Natural killer cell treated with Interleukin-12 subunit alpha and Interleukin-12 subunit beta and Interleukin-15 and Interleukin-18, amount 100 ng/mL, for 72 hours (primary cell): ENCODE measurements around the gene ADGRA1. TPM values are rescaled to one million over a fixed set of nuclear protein-coding genes. Genes with fewer than 3 reads are reported as not detected.
"Not testable (repeated sequence)": the region's sequence is repeated elsewhere in the genome, so short reads cannot be mapped to it uniquely, and the experiment has no call there.

Source experiments
- ATAC-seq, 2 donors: fragments of 150-1000 bp; cut with Tn5 transposase in 1 of 2; sonication (Bioruptor Pico), chemical (Tn5 transposase) in 1 of 2; 2 replicates each; pipeline ENCODE4 v1.10.0; 2021
- DNase-seq: peaks from one replicate; pipeline ENCODE4 v3.0.0; 2022; ENCODE audit warnings: low spot score
- H3K27ac Mint-ChIP-seq, 2 donors: 1 replicate in 1 of 2; 2 replicates in 1 of 2; pipeline ENCODE4 v1.8.0; 2022; ENCODE audit warnings: mixed read lengths in 2 of 2, mild to moderate bottlenecking in 1 of 2, moderate library complexity in 1 of 2
- H3K27me3 Mint-ChIP-seq, 2 donors: 1 replicate in 1 of 2; 2 replicates in 1 of 2; pipeline ENCODE4 v1.8.0; 2022; ENCODE audit warnings: mixed read lengths in 2 of 2
- H3K36me3 Mint-ChIP-seq: one replicate; pipeline ENCODE4 v1.8.0; 2022; ENCODE audit warnings: mixed read lengths
- H3K4me1 Mint-ChIP-seq, 2 donors: 1 replicate in 1 of 2; 2 replicates in 1 of 2; pipeline ENCODE4 v1.8.0; 2022; ENCODE audit warnings: low read depth in 2 of 2, mixed read lengths in 2 of 2, mild to moderate bottlenecking in 1 of 2
- H3K4me3 Mint-ChIP-seq: one replicate; pipeline ENCODE4 v1.8.0; 2022; ENCODE audit warnings: mixed read lengths
- H3K9me3 Mint-ChIP-seq: 2 replicates; pipeline ENCODE4 v1.8.0; 2022; ENCODE audit warnings: mixed read lengths
- total RNA-seq, 2 donors: library from RNA; stranded (reverse); gene quantifications; one replicate each; pipeline ENCODE4 v1.2.3, GENCODE V29; 2022

ADGRA1 gene
- total RNA-seq, 2 donors from 2014 or later, result not detected

GRCh38 chr10:133130602-133131001 is 42.9 kb downstream of the ADGRA1 start:
- Mint-ChIP-seq H3K36me3 (no peaks in the 10 kb centered on the region), H3K4me1 (no peaks in the 10 kb centered on the region), H3K27ac (no peak overlapping the region), H3K27me3 (no peaks in the 10 kb centered on the region), H3K4me3 (no peak overlapping the region), H3K9me3 (no peaks in the 10 kb centered on the region)
- DNase-seq (no peak), ATAC-seq (no peak)

- no peaks in the 10 kb centered on the region for H3K36me3 Mint-ChIP-seq
- H3K27ac Mint-ChIP-seq, result no peak overlapping the region
- no peaks in the 10 kb centered on the region for H3K27me3 Mint-ChIP-seq
- no peak overlapping the region for H3K4me3 Mint-ChIP-seq
- H3K4me1 Mint-ChIP-seq, result no peaks in the 10 kb centered on the region
- H3K9me3 Mint-ChIP-seq, result no peaks in the 10 kb centered on the region
- DNase-seq (no peak), ATAC-seq (no peak)
These were observed 43.3 kb downstream of the ADGRA1 start for GRCh38 chr10:133131053-133131452.

- no peak overlapping the region for H3K27ac Mint-ChIP-seq
- H3K36me3 Mint-ChIP-seq, result no peaks in the 10 kb centered on the region
- H3K4me3 Mint-ChIP-seq, result no peak overlapping the region
- H3K4me1 Mint-ChIP-seq, result no peaks in the 10 kb centered on the region
- DNase-seq (no peak), ATAC-seq (peak; percentile 3 to 19)
- no peaks in the 10 kb centered on the region for H3K27me3 Mint-ChIP-seq
- no peaks in the 10 kb centered on the region for H3K9me3 Mint-ChIP-seq
These were observed 44.2 kb downstream of the ADGRA1 start for GRCh38 chr10:133131734-133132472.

- Mint-ChIP-seq H3K36me3 (no peaks in the 10 kb centered on the region), H3K4me3 (no peak overlapping the region), H3K27me3 (no peaks in the 10 kb centered on the region), H3K4me1 (no peaks in the 10 kb centered on the region), H3K27ac (no peak overlapping the region), H3K9me3 (no peaks in the 10 kb centered on the region)
- ATAC-seq, result peak in 1 of 2 donors; percentile 6
- no peak for DNase-seq
These were observed 45.0 kb downstream of the ADGRA1 start for GRCh38 chr10:133132473-133133291.

GRCh38 chr10:133133471-133134231 is 45.9 kb downstream of the ADGRA1 start:
- Mint-ChIP-seq H3K4me3 (no peak overlapping the region), H3K9me3 (no peaks in the 10 kb centered on the region), H3K4me1 (no peaks in the 10 kb centered on the region), H3K36me3 (no peaks in the 10 kb centered on the region), H3K27me3 (no peaks in the 10 kb centered on the region), H3K27ac (no peak overlapping the region)
- ATAC-seq, result peak in 1 of 2 donors; percentile 37
- DNase-seq, result no peak

GRCh38 chr10:133134411-133135115 is 46.8 kb downstream of the ADGRA1 start:
- Mint-ChIP-seq H3K27ac (no peak overlapping the region), H3K4me3 (no peak overlapping the region), H3K9me3 (no peaks in the 10 kb centered on the region), H3K27me3 (no peaks in the 10 kb centered on the region), H3K4me1 (no peaks in the 10 kb centered on the region), H3K36me3 (no peaks in the 10 kb centered on the region)
- ATAC-seq, result peak; percentile 26 to 34
- DNase-seq, result no peak

- Mint-ChIP-seq H3K4me3 (no peak overlapping the region), H3K27me3 (no peaks in the 10 kb centered on the region), H3K27ac (no peak overlapping the region), H3K9me3 (no peaks in the 10 kb centered on the region), H3K4me1 (no peaks in the 10 kb centered on the region), H3K36me3 (no peaks in the 10 kb centered on the region)
- DNase-seq (no peak), ATAC-seq (no peak)
These were observed 47.4 kb downstream of the ADGRA1 start for GRCh38 chr10:133135116-133135465.

GRCh38 chr10:133137486-133138145 is 49.9 kb downstream of the ADGRA1 start:
- H3K4me1 Mint-ChIP-seq, H3K4me3 Mint-ChIP-seq: not testable (repeated sequence)

GRCh38 chr10:133139551-133140065 is 51.9 kb downstream of the ADGRA1 start:
- H3K9me3 Mint-ChIP-seq, result no peaks in the 10 kb centered on the region
- no peaks in the 10 kb centered on the region for H3K36me3 Mint-ChIP-seq
- H3K27me3 Mint-ChIP-seq, result peaks cover 3% of the 10 kb centered on the region in 2 donors
- no peak for DNase-seq
- peaks cover 2 to 11% of the 10 kb centered on the region in 2 donors for H3K4me1 Mint-ChIP-seq
- no peak overlapping the region for H3K27ac Mint-ChIP-seq
- H3K4me3 Mint-ChIP-seq, result no peak overlapping the region
- ATAC-seq, result peak in 1 of 2 donors; percentile 18

More at GRCh38 chr10:133137486-133138145, 49.9 kb downstream of the ADGRA1 start:
- H3K27ac Mint-ChIP-seq, H3K36me3 Mint-ChIP-seq, H3K27me3 Mint-ChIP-seq, H3K9me3 Mint-ChIP-seq, ATAC-seq, DNase-seq: not testable (repeated sequence)

- peaks cover 9 to 12% of the 10 kb centered on the region in 2 donors for H3K27me3 Mint-ChIP-seq
- H3K36me3 Mint-ChIP-seq, result no peaks in the 10 kb centered on the region
- H3K9me3 Mint-ChIP-seq, result no peaks in the 10 kb centered on the region
- peaks cover 2 to 11% of the 10 kb centered on the region in 2 donors for H3K4me1 Mint-ChIP-seq
- no peak for ATAC-seq
- H3K27ac Mint-ChIP-seq, result no peak overlapping the region
- no peak overlapping the region for H3K4me3 Mint-ChIP-seq
- DNase-seq, result no peak
These were observed 52.9 kb downstream of the ADGRA1 start for GRCh38 chr10:133140417-133141143.

- Mint-ChIP-seq H3K9me3 (no peaks in the 10 kb centered on the region), H3K4me3 (no peak overlapping the region), H3K27me3 (peaks cover 12 to 15% of the 10 kb centered on the region in 2 donors), H3K4me1 (peaks cover 2 to 11% of the 10 kb centered on the region in 2 donors), H3K27ac (no peak overlapping the region), H3K36me3 (no peaks in the 10 kb centered on the region)
- DNase-seq (no peak), ATAC-seq (peak; percentile 15 to 28)
These were observed 53.6 kb downstream of the ADGRA1 start for GRCh38 chr10:133141144-133141957.

GRCh38 chr10:133141958-133142340 is 54.2 kb downstream of the ADGRA1 start:
- Mint-ChIP-seq H3K27me3 (peaks cover 18 to 21% of the 10 kb centered on the region in 2 donors), H3K4me3 (no peak overlapping the region), H3K4me1 (peaks cover 2 to 11% of the 10 kb centered on the region in 2 donors), H3K36me3 (peaks cover 4% of the 10 kb centered on the region), H3K27ac (no peak overlapping the region), H3K9me3 (no peaks in the 10 kb centered on the region)
- DNase-seq (no peak), ATAC-seq (peak in 1 of 2 donors; percentile 15)
